Measurements from ENCODE around the gene PRSS1.

DNA sequence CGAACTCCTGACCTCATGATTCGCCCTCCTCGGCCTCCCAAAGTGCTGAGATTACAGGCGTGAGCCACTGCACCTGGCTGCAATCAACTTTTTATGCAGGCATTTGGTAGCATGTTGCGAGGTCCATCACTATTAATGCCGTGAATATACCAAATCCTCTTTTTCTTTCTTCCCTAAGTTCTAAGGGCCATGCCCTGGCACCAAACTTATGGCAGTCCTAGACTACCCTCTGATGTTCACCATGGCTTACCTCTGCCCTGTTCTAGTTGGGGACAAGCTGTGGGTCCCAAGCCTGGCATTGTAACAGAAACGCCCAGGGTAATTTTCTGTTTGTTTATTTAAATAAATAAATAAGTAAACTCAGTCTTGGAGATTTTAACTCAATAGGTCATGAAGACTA is 34.8 kb downstream of the PRSS1 start:
- TF ChIP-seq EZH2 (optimal IDR thresholded peaks at IDR 0.05; ENCODE audit: low read depth, low read length) (no peak), EZH2phosphoT487 (IDR thresholded peaks at IDR 0.05; ENCODE audit: low read length) (no peak)
- TF ChIP-seq, protein P1, sequence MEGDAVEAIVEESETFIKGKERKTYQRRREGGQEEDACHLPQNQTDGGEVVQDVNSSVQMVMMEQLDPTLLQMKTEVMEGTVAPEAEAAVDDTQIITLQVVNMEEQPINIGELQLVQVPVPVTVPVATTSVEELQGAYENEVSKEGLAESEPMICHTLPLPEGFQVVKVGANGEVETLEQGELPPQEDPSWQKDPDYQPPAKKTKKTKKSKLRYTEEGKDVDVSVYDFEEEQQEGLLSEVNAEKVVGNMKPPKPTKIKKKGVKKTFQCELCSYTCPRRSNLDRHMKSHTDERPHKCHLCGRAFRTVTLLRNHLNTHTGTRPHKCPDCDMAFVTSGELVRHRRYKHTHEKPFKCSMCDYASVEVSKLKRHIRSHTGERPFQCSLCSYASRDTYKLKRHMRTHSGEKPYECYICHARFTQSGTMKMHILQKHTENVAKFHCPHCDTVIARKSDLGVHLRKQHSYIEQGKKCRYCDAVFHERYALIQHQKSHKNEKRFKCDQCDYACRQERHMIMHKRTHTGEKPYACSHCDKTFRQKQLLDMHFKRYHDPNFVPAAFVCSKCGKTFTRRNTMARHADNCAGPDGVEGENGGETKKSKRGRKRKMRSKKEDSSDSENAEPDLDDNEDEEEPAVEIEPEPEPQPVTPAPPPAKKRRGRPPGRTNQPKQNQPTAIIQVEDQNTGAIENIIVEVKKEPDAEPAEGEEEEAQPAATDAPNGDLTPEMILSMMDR (IDR thresholded peaks at IDR 0.05; ENCODE audit: low read length): no peak
